ENCODE data around the gene PLBD2. TPM values are rescaled to one million over a fixed set of nuclear protein-coding genes. Genes with fewer than 3 reads are reported as not detected.

The PLBD2 gene
- total and polyA plus RNA-seq, 9 of the 15 experiments (the other 6 are each of a cell fraction or from before 2014, with no cell fraction given) = 2.4 to 37.4 (median 6.0) TPM

DNA sequence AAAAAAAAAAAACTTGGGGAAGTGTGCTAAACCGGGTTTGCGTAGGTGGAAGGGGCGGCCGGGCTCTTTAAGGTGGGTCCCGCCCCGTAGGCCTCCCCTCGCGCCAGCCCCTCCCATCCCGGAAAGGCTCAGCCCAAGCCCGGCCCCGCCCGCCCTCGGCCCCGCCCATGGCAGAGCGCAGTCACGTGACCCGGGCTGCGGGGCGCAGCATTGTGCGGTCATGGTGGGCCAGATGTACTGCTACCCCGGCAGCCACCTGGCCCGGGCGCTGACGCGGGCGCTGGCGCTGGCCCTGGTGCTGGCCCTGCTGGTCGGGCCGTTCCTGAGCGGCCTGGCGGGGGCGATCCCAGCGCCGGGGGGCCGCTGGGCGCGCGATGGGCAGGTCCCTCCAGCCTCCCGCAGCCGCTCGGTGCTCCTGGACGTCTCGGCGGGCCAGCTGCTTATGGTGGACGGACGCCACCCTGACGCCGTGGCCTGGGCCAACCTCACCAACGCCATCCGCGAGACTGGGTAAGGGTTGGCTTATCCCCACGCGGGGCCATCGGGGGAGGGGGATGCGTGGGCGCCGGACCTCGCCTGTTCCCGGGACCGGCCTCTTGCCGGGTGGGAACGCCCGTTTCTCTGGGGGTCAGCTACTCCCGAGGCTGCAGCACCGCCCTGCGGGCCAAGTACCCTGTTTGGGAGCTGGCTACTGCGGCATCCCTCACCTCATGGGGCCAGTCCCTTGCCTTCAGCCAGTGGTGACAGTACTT, at the start of gene PLBD2 (continued):
- TF ChIP-seq ZNF41 (CRISPR knock-in tag; conservative IDR thresholded peaks at IDR 0.05) (no peak), PHF8 (IDR thresholded peaks at IDR 0.05; ENCODE audit: borderline replicate concordance, low read length) (peak; percentile 80; the same call in 1 of the 2 replicates), RFX7 (CRISPR knock-in tag; IDR thresholded peaks at IDR 0.05) (no peak), RBFOX2 (IDR thresholded peaks at IDR 0.05; ENCODE audit: low read depth, low read length) (peak; percentile 83), KAT8 (IDR thresholded peaks at IDR 0.05; ENCODE audit: low read depth) (no peak), SMARCA4 (IDR thresholded peaks at IDR 0.05) (no peak), DDX20 (tag; IDR thresholded peaks at IDR 0.05; ENCODE audit: low read depth) (no peak), ZNF778 (CRISPR knock-in tag; IDR thresholded peaks at IDR 0.05) (no peak), CBX8 (IDR thresholded peaks at IDR 0.05; ENCODE audit: borderline replicate concordance, extremely low read depth, low read depth, low read length, poor library complexity, severe bottlenecking) (no peak), BDP1 (IDR thresholded peaks at IDR 0.05; ENCODE audit: insufficient read depth, insufficient read length) (no peak), ZFP36 (IDR thresholded peaks at IDR 0.05; ENCODE audit: low read depth, low read length, partially characterized antibody) (no peak)
- TF ChIP-seq, protein P1, sequence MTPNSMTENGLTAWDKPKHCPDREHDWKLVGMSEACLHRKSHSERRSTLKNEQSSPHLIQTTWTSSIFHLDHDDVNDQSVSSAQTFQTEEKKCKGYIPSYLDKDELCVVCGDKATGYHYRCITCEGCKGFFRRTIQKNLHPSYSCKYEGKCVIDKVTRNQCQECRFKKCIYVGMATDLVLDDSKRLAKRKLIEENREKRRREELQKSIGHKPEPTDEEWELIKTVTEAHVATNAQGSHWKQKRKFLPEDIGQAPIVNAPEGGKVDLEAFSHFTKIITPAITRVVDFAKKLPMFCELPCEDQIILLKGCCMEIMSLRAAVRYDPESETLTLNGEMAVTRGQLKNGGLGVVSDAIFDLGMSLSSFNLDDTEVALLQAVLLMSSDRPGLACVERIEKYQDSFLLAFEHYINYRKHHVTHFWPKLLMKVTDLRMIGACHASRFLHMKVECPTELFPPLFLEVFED (CRISPR knock-in tag; conservative IDR thresholded peaks at IDR 0.05) = no peak
- TF ChIP-seq, protein P2, sequence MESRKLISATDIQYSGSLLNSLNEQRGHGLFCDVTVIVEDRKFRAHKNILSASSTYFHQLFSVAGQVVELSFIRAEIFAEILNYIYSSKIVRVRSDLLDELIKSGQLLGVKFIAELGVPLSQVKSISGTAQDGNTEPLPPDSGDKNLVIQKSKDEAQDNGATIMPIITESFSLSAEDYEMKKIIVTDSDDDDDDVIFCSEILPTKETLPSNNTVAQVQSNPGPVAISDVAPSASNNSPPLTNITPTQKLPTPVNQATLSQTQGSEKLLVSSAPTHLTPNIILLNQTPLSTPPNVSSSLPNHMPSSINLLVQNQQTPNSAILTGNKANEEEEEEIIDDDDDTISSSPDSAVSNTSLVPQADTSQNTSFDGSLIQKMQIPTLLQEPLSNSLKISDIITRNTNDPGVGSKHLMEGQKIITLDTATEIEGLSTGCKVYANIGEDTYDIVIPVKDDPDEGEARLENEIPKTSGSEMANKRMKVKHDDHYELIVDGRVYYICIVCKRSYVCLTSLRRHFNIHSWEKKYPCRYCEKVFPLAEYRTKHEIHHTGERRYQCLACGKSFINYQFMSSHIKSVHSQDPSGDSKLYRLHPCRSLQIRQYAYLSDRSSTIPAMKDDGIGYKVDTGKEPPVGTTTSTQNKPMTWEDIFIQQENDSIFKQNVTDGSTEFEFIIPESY (CRISPR knock-in tag; IDR thresholded peaks at IDR 0.05) = 0 out of 2 replicates have a peak, but pooled peaks have one; percentile 15
- TF ChIP-seq, protein P3, sequence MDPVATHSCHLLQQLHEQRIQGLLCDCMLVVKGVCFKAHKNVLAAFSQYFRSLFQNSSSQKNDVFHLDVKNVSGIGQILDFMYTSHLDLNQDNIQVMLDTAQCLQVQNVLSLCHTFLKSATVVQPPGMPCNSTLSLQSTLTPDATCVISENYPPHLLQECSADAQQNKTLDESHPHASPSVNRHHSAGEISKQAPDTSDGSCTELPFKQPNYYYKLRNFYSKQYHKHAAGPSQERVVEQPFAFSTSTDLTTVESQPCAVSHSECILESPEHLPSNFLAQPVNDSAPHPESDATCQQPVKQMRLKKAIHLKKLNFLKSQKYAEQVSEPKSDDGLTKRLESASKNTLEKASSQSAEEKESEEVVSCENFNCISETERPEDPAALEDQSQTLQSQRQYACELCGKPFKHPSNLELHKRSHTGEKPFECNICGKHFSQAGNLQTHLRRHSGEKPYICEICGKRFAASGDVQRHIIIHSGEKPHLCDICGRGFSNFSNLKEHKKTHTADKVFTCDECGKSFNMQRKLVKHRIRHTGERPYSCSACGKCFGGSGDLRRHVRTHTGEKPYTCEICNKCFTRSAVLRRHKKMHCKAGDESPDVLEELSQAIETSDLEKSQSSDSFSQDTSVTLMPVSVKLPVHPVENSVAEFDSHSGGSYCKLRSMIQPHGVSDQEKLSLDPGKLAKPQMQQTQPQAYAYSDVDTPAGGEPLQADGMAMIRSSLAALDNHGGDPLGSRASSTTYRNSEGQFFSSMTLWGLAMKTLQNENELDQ (CRISPR knock-in tag; IDR thresholded peaks at IDR 0.05; ENCODE audit: borderline replicate concordance) = no peak
- TF ChIP-seq, protein P4, sequence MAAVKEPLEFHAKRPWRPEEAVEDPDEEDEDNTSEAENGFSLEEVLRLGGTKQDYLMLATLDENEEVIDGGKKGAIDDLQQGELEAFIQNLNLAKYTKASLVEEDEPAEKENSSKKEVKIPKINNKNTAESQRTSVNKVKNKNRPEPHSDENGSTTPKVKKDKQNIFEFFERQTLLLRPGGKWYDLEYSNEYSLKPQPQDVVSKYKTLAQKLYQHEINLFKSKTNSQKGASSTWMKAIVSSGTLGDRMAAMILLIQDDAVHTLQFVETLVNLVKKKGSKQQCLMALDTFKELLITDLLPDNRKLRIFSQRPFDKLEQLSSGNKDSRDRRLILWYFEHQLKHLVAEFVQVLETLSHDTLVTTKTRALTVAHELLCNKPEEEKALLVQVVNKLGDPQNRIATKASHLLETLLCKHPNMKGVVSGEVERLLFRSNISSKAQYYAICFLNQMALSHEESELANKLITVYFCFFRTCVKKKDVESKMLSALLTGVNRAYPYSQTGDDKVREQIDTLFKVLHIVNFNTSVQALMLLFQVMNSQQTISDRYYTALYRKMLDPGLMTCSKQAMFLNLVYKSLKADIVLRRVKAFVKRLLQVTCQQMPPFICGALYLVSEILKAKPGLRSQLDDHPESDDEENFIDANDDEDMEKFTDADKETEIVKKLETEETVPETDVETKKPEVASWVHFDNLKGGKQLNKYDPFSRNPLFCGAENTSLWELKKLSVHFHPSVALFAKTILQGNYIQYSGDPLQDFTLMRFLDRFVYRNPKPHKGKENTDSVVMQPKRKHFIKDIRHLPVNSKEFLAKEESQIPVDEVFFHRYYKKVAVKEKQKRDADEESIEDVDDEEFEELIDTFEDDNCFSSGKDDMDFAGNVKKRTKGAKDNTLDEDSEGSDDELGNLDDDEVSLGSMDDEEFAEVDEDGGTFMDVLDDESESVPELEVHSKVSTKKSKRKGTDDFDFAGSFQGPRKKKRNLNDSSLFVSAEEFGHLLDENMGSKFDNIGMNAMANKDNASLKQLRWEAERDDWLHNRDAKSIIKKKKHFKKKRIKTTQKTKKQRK (IDR thresholded peaks at IDR 0.05; ENCODE audit: borderline replicate concordance, low read depth, low read length) = no peak

Measured in K562 (cell line).